Liver (tissue), 3 donors: ENCODE measurements around the gene EIF4G3.

Experiments
- HNF4G ChIP-seq: IDR thresholded peaks from 2 replicates; pipeline ENCODE4 v1.6.1; 2016; ENCODE audit warnings: antibody characterized with exemption
- TF ChIP-seq, protein P1 (sequence below): fragments of 150-350 bp; IDR thresholded peaks from 2 replicates; pipeline ENCODE4 v1.5.1; 2017; ENCODE audit warnings: improper control_type of control experiment, low read depth, low read length; ENCODE audit not compliant: missing input control
- donor health status: healthy.
- donor health status: healthy.

DNA sequence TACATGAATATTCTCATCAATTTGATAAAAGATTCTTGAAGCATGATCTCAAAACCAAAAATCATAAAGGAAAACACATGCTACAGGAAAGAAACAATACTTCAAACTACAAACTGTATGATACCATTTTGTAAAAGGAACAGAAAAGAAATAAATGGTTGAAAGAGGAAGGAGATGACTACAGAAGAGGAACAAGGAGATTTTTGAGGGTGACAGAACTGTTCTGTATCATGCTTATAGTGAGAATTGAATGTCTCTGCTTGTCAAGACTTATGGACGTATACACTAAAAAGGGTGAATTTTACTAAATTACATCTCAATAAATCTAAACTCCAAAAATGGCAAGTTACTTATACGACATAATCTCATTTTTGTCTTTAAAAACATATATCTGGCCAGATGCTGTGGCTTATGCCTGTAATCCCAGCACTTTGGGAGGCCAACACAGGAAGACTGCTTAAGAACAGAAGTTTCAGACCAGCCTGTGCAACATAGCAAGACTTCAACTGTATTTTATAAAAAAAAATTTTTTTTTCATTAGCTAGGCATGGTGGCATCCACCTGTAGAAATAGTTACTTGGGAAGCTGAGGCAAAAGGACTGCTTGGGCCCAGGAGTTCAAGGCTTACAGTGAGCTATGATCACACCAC lies 125.4 kb downstream of the EIF4G3 start:
- no peak for TF ChIP-seq HNF4G
- TF ChIP-seq, protein P1, sequence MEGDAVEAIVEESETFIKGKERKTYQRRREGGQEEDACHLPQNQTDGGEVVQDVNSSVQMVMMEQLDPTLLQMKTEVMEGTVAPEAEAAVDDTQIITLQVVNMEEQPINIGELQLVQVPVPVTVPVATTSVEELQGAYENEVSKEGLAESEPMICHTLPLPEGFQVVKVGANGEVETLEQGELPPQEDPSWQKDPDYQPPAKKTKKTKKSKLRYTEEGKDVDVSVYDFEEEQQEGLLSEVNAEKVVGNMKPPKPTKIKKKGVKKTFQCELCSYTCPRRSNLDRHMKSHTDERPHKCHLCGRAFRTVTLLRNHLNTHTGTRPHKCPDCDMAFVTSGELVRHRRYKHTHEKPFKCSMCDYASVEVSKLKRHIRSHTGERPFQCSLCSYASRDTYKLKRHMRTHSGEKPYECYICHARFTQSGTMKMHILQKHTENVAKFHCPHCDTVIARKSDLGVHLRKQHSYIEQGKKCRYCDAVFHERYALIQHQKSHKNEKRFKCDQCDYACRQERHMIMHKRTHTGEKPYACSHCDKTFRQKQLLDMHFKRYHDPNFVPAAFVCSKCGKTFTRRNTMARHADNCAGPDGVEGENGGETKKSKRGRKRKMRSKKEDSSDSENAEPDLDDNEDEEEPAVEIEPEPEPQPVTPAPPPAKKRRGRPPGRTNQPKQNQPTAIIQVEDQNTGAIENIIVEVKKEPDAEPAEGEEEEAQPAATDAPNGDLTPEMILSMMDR, result no peak
